ENCODE measurements around the gene KNDC1. TPM values are rescaled to one million over a fixed set of nuclear protein-coding genes. Genes with fewer than 3 reads are reported as not detected.

KNDC1 gene
- total RNA-seq, 1 experiment from 2014 or later, result 1.7 TPM

- BruUV-seq (replicated peaks), result no TSS peak
- intact Hi-C loops (cut with micrococcal nuclease; ENCODE audit: unreplicated experiment), result no loop called here
Measured at GRCh38 chr10:133195096-133195495, 35.1 kb downstream of the KNDC1 start.

GRCh38 chr10:133195611-133196010, 35.6 kb downstream of the KNDC1 start:
- Histone ChIP-seq H3F3A (ENCODE audit: insufficient read depth, low read depth) (no peaks in the 10 kb centered on the region), H4K20me1 (ENCODE audit: insufficient read depth) (no peaks in the 10 kb centered on the region), H3K79me2 (ENCODE audit: low read depth) (no peaks in the 10 kb centered on the region), H2AFZ (no peak overlapping the region), H3K4me1 (replicated peaks; ENCODE audit: insufficient read depth) (no peaks in the 10 kb centered on the region), H3K9me2 (ENCODE audit: insufficient read depth) (no peaks in the 10 kb centered on the region), H3K4me2 (no peak overlapping the region), H3K9me3 (ENCODE audit: insufficient read depth, low read depth) (no peaks in the 10 kb centered on the region), H3K4me3 (no peak overlapping the region), H3K27ac (no peak overlapping the region), H3K36me3 (ENCODE audit: low read depth) (no peaks in the 10 kb centered on the region), H3K27me3 (ENCODE audit: insufficient read depth, low read depth) (peaks cover 41% of the 10 kb centered on the region)
- ChIA-PET POLR2A (ENCODE audit: unreplicated experiment) (no interaction called here), CTCF (no interaction called here)
- no TSS peak for BruUV-seq (replicated peaks)
- DNase-seq, result no peak
- intact Hi-C loops (cut with micrococcal nuclease; ENCODE audit: unreplicated experiment), result no loop called here
- TF ChIP-seq CTCF (conservative IDR thresholded peaks at IDR 0.05) (no peak), EZH2 (IDR thresholded peaks at IDR 0.05; ENCODE audit: low read depth) (no peak)

More at GRCh38 chr10:133195096-133195495, 35.1 kb downstream of the KNDC1 start:
- no peak for DNase-seq
- H3K4me2 ChIP-seq, result no peak overlapping the region
- no peaks in the 10 kb centered on the region for H3K4me1 ChIP-seq (replicated peaks; ENCODE audit: insufficient read depth)
- no peaks in the 10 kb centered on the region for H3F3A ChIP-seq (ENCODE audit: insufficient read depth, low read depth)
- no peaks in the 10 kb centered on the region for H4K20me1 ChIP-seq (ENCODE audit: insufficient read depth)
- CTCF ChIA-PET, result no interaction called here
- no peaks in the 10 kb centered on the region for H3K9me2 ChIP-seq (ENCODE audit: insufficient read depth)
- no peak overlapping the region for H3K27ac ChIP-seq
- TF ChIP-seq CTCF (conservative IDR thresholded peaks at IDR 0.05) (no peak), EZH2 (IDR thresholded peaks at IDR 0.05; ENCODE audit: low read depth) (no peak)
- H3K79me2 ChIP-seq (ENCODE audit: low read depth), result no peaks in the 10 kb centered on the region
- no peaks in the 10 kb centered on the region for H3K36me3 ChIP-seq (ENCODE audit: low read depth)
- POLR2A ChIA-PET (ENCODE audit: unreplicated experiment), result no interaction called here
- no peak overlapping the region for H2AFZ ChIP-seq
- H3K9me3 ChIP-seq (ENCODE audit: insufficient read depth, low read depth), result no peaks in the 10 kb centered on the region
- H3K4me3 ChIP-seq, result no peak overlapping the region
- H3K27me3 ChIP-seq (ENCODE audit: insufficient read depth, low read depth), result peaks cover 43% of the 10 kb centered on the region

- no peaks in the 10 kb centered on the region for H4K20me1 ChIP-seq (ENCODE audit: insufficient read depth)
- no peaks in the 10 kb centered on the region for H3F3A ChIP-seq (ENCODE audit: insufficient read depth, low read depth)
- intact Hi-C loops (cut with micrococcal nuclease; ENCODE audit: unreplicated experiment), result no loop called here
- TF ChIP-seq CTCF (conservative IDR thresholded peaks at IDR 0.05), result no peak
- TF ChIP-seq EZH2 (IDR thresholded peaks at IDR 0.05; ENCODE audit: low read depth), result no peak
- ChIA-PET POLR2A (ENCODE audit: unreplicated experiment) (no interaction called here), CTCF (interaction anchor here (0.6 kb wide), 1 partner anchor 130 kb away, joined by 4 read pairs; no protein-coding TSS in a partner anchor)
- H3K4me1 ChIP-seq (replicated peaks; ENCODE audit: insufficient read depth), result no peaks in the 10 kb centered on the region
- H3K4me3 ChIP-seq, result no peak overlapping the region
- BruUV-seq (replicated peaks), result no TSS peak
- no peak overlapping the region for H3K4me2 ChIP-seq
- DNase-seq, result no peak
- no peaks in the 10 kb centered on the region for H3K79me2 ChIP-seq (ENCODE audit: low read depth)
- no peaks in the 10 kb centered on the region for H3K9me3 ChIP-seq (ENCODE audit: insufficient read depth, low read depth)
- peaks cover 35% of the 10 kb centered on the region for H3K27me3 ChIP-seq (ENCODE audit: insufficient read depth, low read depth)
- H3K27ac ChIP-seq, result no peak overlapping the region
- no peaks in the 10 kb centered on the region for H3K36me3 ChIP-seq (ENCODE audit: low read depth)
- no peaks in the 10 kb centered on the region for H3K9me2 ChIP-seq (ENCODE audit: insufficient read depth)
- no peak overlapping the region for H2AFZ ChIP-seq
Measured at GRCh38 chr10:133196221-133196915, 36.3 kb downstream of the KNDC1 start.
